Left lung (tissue), 10 donors: ENCODE measurements around the gene PBX1. TPM values are rescaled to one million over a fixed set of nuclear protein-coding genes. Genes with fewer than 3 reads are reported as not detected.

Experiments
- ATAC-seq: fragments of 200-7000 bp; cut with Tn5 transposase; one replicate; pipeline ENCODE4 v1.9.1; 2020; ENCODE audit warnings: moderate library complexity
- DNase-seq, 4 donors: peaks; one replicate each; pipeline ENCODE4 v3.0.0-alpha.2; 2013 to 2020
- H3K27ac ChIP-seq, 2 donors: fragments of 200-600 bp; sonication (generic) in 1 of 2; one replicate each; pipeline versions ENCODE4 v1.5.0 to v1.8.0; 2020 to 2021
- H3K27me3 ChIP-seq, 2 donors: fragments of 200-600 bp; sonication (generic) in 1 of 2; one replicate each; pipeline versions ENCODE4 v1.5.0 to v1.8.0; 2020 to 2021
- H3K36me3 ChIP-seq, 2 donors: fragments of 200-600 bp; sonication (generic) in 1 of 2; one replicate each; pipeline versions ENCODE4 v1.5.0 to v1.8.0; 2020 to 2021
- H3K4me1 ChIP-seq, 2 donors: fragments of 200-600 bp; one replicate each; pipeline ENCODE4 v1.8.0; 2021
- H3K4me3 ChIP-seq, 2 donors: fragments of 200-600 bp; sonication (generic) in 1 of 2; one replicate each; pipeline versions ENCODE4 v1.5.0 to v1.8.0; 2020 to 2021; ENCODE audit warnings: mild to moderate bottlenecking in 1 of 2
- H3K9me3 ChIP-seq, 2 donors: fragments of 200-600 bp; sonication (generic) in 1 of 2; one replicate each; pipeline versions ENCODE4 v1.5.0 to v1.8.0; 2020 to 2021
- CTCF ChIP-seq, 2 donors: fragments of 200-600 bp; sonication (generic) in 1 of 2; IDR thresholded peaks; one replicate each; pipeline versions ENCODE4 v1.5.0 to v1.8.0; 2021; ENCODE audit warnings: antibody characterized with exemption in 2 of 2
- intact Hi-C, 2 donors: fragments of 100-400 bp; cut with DNase I; formaldehyde crosslinking; loops; one replicate each; pipeline versions ENCODE4 v1.11.2 to v1.14.2; 2022
- polyA plus RNA-seq, 6 donors: library from polyadenylated mRNA; unstranded; fragments of 120-200 nt; gene quantifications; one replicate each; pipeline ENCODE4 v1.2.1, GENCODE V29; 2013; ENCODE audit not compliant: insufficient read length in 6 of 6
- total RNA-seq, 2 donors: library from RNA; stranded (reverse); fragmentation: NEBNext Ultra II Directional; extraction: Animal tissue kit (Norgen Biotek cat#: 25700); gene quantifications; one replicate each; pipeline ENCODE4 v1.2.1, GENCODE V29; 2021
- donor health status: DM: no; HTN: yes; CAD: no.
- donor health status: DM: no; HTN: no; CAD: no.

The PBX1 gene
- total and polyA plus RNA-seq, 8 donors, result 44.5 to 133 (median 127) TPM

DNA sequence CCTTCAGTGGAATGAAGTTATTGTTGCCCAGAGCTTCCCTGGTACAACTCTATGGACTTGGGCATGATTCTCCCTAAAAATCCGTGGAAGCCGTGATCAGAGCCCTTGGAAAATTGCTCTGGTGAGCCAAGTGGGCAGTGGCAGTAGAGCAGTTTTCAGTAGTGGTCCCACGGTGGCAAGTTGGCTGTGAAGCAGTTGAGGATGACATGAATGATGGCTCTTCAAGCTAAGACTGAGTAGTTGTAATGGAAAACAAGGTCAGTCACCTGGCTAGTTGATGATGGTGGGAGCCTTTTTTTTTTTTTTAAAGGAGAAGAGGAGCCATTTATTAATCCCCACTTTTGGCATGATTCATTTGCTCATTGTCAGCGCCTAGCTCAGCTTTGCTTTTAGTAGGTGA is 36.2 kb downstream of the PBX1 start:
- H3K36me3 ChIP-seq, result no peaks in the 10 kb centered on the region
- H3K9me3 ChIP-seq, result no peaks in the 10 kb centered on the region
- H3K4me3 ChIP-seq, result no peak overlapping the region
- TF ChIP-seq CTCF (IDR thresholded peaks at IDR 0.05), result no peak
- ATAC-seq, result no peak
- no peak for DNase-seq
- H3K27ac ChIP-seq, result no peak overlapping the region
- intact Hi-C loops, result no loop called here
- H3K4me1 ChIP-seq, result peaks cover 0 to 6% of the 10 kb centered on the region in 2 donors
- H3K27me3 ChIP-seq, result no peaks in the 10 kb centered on the region

DNA sequence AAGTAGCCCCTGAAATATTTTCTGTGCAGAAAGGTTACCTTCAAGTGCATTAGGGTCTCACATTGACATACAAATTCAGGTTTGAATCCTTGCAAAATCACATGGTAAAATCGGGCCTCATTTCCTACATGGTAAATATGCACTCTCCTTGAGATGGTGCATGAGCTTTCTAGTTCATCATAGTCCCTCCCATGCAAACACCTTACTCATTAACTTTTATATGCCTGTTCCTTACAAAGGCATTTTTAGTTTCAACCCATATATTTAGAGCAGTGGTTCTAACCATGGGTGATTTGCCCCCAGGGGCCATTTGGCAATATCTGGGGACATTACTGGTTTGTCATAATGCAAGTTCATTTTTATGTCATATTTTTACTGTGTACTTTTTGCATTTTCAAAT is 37.2 kb downstream of the PBX1 start:
- Histone ChIP-seq H3K4me3 (no peak overlapping the region), H3K36me3 (no peaks in the 10 kb centered on the region), H3K9me3 (no peaks in the 10 kb centered on the region), H3K4me1 (peaks cover 0 to 6% of the 10 kb centered on the region in 2 donors), H3K27me3 (no peaks in the 10 kb centered on the region), H3K27ac (no peak overlapping the region)
- no peak for DNase-seq
- no peak for ATAC-seq
- TF ChIP-seq CTCF (IDR thresholded peaks at IDR 0.05), result no peak
- intact Hi-C loops, result no loop called here

DNA sequence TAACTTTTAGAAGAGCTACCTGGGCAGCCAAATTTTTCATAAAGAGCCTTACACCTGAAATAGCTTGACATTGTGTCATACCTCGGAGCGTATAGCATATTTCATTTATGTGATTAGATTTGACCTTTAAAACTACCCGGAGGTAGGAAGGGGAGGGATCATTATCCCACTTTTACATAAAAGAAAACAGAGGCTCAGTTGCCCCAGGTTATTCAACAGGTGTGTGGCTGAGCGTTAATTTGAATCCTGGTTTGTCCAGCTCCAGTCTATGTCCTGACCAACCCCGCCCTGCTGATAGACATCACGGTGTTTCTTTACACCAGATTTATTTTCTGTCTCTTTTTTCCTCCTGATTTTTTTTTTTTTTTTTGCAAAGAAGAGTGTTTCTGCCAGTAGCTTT is 39.7 kb downstream of the PBX1 start:
- DNase-seq (no peak), ATAC-seq (no peak)
- Histone ChIP-seq H3K4me3 (no peak overlapping the region), H3K27ac (no peak overlapping the region), H3K27me3 (no peaks in the 10 kb centered on the region), H3K36me3 (no peaks in the 10 kb centered on the region), H3K4me1 (peaks cover 12 to 22% of the 10 kb centered on the region in 2 donors), H3K9me3 (no peaks in the 10 kb centered on the region)
- TF ChIP-seq CTCF (IDR thresholded peaks at IDR 0.05), result no peak
- intact Hi-C loops, result no loop called here

DNA sequence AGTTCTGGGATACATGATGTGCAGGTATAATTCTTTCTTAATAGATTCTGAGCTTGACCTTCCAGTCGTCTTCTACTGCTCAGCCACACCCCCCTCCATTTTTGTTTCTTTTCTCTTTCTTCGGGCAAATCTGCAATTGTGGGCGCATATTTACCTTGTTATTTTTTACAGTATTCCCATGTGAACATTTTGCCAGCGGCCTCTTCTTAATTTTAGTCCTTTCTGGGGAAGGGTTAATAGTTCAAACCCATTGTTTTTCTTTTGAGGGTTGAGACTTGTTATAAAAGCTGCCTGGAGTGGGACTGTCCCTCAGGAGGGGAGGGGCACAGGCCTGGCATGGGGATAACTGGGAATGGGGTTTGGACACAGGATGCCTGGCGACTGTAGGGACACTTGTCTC is 40.3 kb downstream of the PBX1 start:
- no peak for DNase-seq
- Histone ChIP-seq H3K27ac (no peak overlapping the region), H3K36me3 (no peaks in the 10 kb centered on the region), H3K4me3 (no peak overlapping the region), H3K27me3 (no peaks in the 10 kb centered on the region), H3K9me3 (no peaks in the 10 kb centered on the region), H3K4me1 (peaks cover 12 to 22% of the 10 kb centered on the region in 2 donors)
- intact Hi-C loops, result no loop called here
- no peak for ATAC-seq
- TF ChIP-seq CTCF (IDR thresholded peaks at IDR 0.05), result no peak

DNA sequence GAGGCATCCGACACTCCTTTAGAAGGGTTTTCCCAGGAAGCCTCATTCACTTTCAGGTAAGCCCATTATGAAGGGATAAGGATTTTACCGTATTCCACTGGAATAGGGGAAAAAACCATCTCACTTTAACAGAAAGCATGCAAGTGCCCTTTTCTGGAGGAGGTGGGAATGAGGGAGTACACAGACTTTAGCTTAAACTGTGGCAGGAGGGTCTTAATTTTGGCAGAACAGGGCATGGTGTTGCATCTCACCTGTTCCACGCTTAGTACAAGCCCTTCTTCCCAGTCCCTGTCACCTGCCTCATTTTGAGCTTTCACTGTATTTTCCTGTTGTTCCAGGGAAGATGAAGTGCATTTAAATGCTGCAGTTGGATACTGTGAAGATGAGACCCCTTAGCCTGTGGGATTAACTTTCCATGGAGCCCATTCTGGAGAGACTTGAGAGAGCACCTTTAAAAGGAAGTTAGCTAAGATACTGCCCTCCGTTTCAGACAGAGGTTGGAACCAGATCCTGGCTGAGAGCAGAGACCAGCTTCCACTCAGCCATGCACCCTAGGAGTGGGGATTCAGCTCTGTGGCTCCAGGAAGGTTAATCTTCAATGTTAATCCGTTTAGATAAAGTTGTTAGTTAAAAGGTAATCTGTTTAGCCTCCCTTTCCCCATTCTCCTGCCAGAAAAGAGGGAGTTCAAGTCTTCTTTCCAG is 42.6 kb downstream of the PBX1 start:
- Histone ChIP-seq H3K4me3 (no peak overlapping the region), H3K4me1 (peaks cover 12 to 27% of the 10 kb centered on the region in 2 donors), H3K27me3 (no peaks in the 10 kb centered on the region), H3K9me3 (no peaks in the 10 kb centered on the region), H3K27ac (peak overlapping the region; percentile 42 to 53), H3K36me3 (no peaks in the 10 kb centered on the region)
- no peak for TF ChIP-seq CTCF (IDR thresholded peaks at IDR 0.05)
- DNase-seq, result no peak
- ATAC-seq, result peak; percentile 57
- intact Hi-C loops, result no loop called here
